Measurements from ENCODE around the gene NIPSNAP2.
A peak's percentile ranks its signal among the peaks of the same experiment; 100 is the strongest.
"Not testable (repeated sequence)": the region's sequence is repeated elsewhere in the genome, so short reads cannot be mapped to it uniquely, and the experiment has no call there.

Gene NIPSNAP2

GRCh38 chr7:56026538-56026937, 62.2 kb downstream of the NIPSNAP2 start:
- H3K4me3 ChIP-seq (ENCODE audit: control insufficient read depth, low read depth, low read length): no peak overlapping the region
- no peak for DNase-seq (ENCODE audit: low read depth)
- no peak for TF ChIP-seq CTCF (IDR thresholded peaks at IDR 0.05; ENCODE audit: control insufficient read depth, insufficient read depth, low read depth, low read length, missing control alignments)

- no peak for TF ChIP-seq CTCF (IDR thresholded peaks at IDR 0.05; ENCODE audit: control insufficient read depth, insufficient read depth, low read depth, low read length, missing control alignments)
- no peak for DNase-seq (ENCODE audit: low read depth)
- H3K4me3 ChIP-seq (ENCODE audit: control insufficient read depth, low read depth, low read length): no peak overlapping the region
These were observed 64.7 kb downstream of the NIPSNAP2 start for GRCh38 chr7:56028942-56029630.

GRCh38 chr7:56030340-56030739, 66.0 kb downstream of the NIPSNAP2 start:
- TF ChIP-seq CTCF (IDR thresholded peaks at IDR 0.05; ENCODE audit: control insufficient read depth, insufficient read depth, low read depth, low read length, missing control alignments): no peak
- no peak overlapping the region for H3K4me3 ChIP-seq (ENCODE audit: control insufficient read depth, low read depth, low read length)
- DNase-seq (ENCODE audit: low read depth): no peak

GRCh38 chr7:56031556-56031955, 67.2 kb downstream of the NIPSNAP2 start:
- DNase-seq (ENCODE audit: low read depth); H3K4me3 ChIP-seq (ENCODE audit: control insufficient read depth, low read depth, low read length): not testable (repeated sequence)

- H3K4me3 ChIP-seq (ENCODE audit: control insufficient read depth, low read depth, low read length); DNase-seq (ENCODE audit: low read depth): not testable (repeated sequence)
These were observed 68.2 kb downstream of the NIPSNAP2 start for GRCh38 chr7:56032578-56032977.

GRCh38 chr7:56033671-56034432, 69.5 kb downstream of the NIPSNAP2 start:
- TF ChIP-seq CTCF (IDR thresholded peaks at IDR 0.05; ENCODE audit: control insufficient read depth, insufficient read depth, low read depth, low read length, missing control alignments): peak; percentile 50
- H3K4me3 ChIP-seq (ENCODE audit: control insufficient read depth, low read depth, low read length): peak overlapping the region; percentile 82
- peak; percentile 16 for DNase-seq (ENCODE audit: low read depth)

- no peak for TF ChIP-seq CTCF (IDR thresholded peaks at IDR 0.05; ENCODE audit: control insufficient read depth, insufficient read depth, low read depth, low read length, missing control alignments)
- no peak for DNase-seq (ENCODE audit: low read depth)
- no peak overlapping the region for H3K4me3 ChIP-seq (ENCODE audit: control insufficient read depth, low read depth, low read length)
These were observed 76.3 kb downstream of the NIPSNAP2 start for GRCh38 chr7:56040730-56041129.

- not testable (repeated sequence) for H3K4me3 ChIP-seq (ENCODE audit: control insufficient read depth, low read depth, low read length); DNase-seq (ENCODE audit: low read depth)
These were observed 81.4 kb downstream of the NIPSNAP2 start for GRCh38 chr7:56045758-56046157.
